Measurements from ENCODE around the gene KLRD1.

KLRD1 gene

DNA sequence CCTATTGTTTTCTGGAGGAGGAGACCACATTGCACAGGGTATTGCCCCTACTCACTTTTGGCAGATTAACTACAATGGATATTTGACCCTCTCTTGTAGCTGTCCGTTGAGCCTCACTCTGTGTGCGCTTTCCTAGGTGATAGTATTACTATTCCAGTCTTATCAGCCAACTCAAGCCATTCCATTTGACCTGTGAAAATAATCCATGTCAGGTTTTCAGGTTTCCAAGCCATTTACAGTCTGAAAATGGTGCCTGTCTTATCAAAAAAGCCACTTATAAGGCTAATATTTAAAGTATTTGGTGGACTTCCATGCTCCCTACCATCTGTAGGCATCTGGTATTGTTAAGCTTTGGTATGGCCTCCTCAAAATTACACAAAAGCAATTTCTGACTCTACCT, 29.6 kb upstream of the KLRD1 start:
- Histone ChIP-seq H3K79me2 (no peaks in the 10 kb centered on the region), H3K27me3 (ENCODE audit: control insufficient read depth, insufficient read depth, low read length) (no peaks in the 10 kb centered on the region), H3K27ac (no peak overlapping the region), H3K9me3 (ENCODE audit: control insufficient read depth, low read length) (no peaks in the 10 kb centered on the region), H3K36me3 (ENCODE audit: control insufficient read depth, insufficient read depth, low read length) (no peaks in the 10 kb centered on the region), H2AFZ (no peak overlapping the region), H3K9ac (no peak overlapping the region), H3K4me2 (ENCODE audit: low read length) (no peak overlapping the region), H3K4me3 (ENCODE audit: low read depth, low read length) (no peak overlapping the region), H3K4me1 (no peaks in the 10 kb centered on the region)
- TF ChIP-seq, protein P1, sequence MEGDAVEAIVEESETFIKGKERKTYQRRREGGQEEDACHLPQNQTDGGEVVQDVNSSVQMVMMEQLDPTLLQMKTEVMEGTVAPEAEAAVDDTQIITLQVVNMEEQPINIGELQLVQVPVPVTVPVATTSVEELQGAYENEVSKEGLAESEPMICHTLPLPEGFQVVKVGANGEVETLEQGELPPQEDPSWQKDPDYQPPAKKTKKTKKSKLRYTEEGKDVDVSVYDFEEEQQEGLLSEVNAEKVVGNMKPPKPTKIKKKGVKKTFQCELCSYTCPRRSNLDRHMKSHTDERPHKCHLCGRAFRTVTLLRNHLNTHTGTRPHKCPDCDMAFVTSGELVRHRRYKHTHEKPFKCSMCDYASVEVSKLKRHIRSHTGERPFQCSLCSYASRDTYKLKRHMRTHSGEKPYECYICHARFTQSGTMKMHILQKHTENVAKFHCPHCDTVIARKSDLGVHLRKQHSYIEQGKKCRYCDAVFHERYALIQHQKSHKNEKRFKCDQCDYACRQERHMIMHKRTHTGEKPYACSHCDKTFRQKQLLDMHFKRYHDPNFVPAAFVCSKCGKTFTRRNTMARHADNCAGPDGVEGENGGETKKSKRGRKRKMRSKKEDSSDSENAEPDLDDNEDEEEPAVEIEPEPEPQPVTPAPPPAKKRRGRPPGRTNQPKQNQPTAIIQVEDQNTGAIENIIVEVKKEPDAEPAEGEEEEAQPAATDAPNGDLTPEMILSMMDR (IDR thresholded peaks at IDR 0.05), result no peak

DNA sequence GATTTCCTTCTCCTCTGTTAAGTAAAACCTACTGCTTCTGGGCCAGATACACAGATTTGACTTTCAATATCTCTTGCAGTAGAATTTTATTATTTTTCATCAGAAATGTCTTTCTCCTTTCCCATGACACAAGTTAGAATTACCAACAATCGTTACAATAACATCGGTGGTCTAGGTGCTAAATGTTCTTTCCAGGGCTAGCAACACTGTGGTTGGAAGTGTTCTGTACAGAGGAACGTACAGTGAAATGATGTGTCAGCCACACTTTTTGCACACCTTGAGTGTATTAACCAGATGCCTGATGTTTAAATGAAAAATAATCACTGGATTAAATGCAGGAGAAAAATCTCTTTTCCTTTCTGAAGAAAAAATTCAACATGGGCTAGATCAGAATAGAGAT, 27.7 kb upstream of the KLRD1 start:
- Histone ChIP-seq H3K27ac (no peak overlapping the region), H3K79me2 (no peaks in the 10 kb centered on the region), H3K4me3 (ENCODE audit: low read depth, low read length) (no peak overlapping the region), H3K27me3 (ENCODE audit: control insufficient read depth, insufficient read depth, low read length) (no peaks in the 10 kb centered on the region), H3K4me1 (no peaks in the 10 kb centered on the region), H3K9ac (no peak overlapping the region), H3K4me2 (ENCODE audit: low read length) (no peak overlapping the region), H2AFZ (no peak overlapping the region), H3K36me3 (ENCODE audit: control insufficient read depth, insufficient read depth, low read length) (no peaks in the 10 kb centered on the region), H3K9me3 (ENCODE audit: control insufficient read depth, low read length) (no peaks in the 10 kb centered on the region)
- TF ChIP-seq, protein P1 (IDR thresholded peaks at IDR 0.05), result no peak

DNA sequence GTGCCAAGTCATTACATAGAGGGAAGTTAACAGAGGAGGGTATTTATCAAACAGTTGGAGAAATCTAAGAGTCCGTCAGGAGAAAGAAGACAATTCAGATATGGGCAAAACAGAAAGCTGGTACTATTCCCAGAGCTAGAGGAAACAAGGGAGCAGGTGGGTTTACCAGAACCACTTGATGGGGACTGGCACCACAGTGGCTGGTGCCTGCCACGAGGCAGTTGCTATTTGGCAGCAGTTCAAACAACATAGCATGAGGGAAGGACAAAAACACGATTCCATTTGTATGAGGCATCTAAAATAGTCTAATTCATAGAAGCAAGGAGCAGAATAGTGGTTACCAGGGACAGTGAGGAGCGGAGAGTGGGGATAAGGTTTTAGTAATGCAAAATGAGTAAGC, 24.6 kb upstream of the KLRD1 start:
- H3K9me3 ChIP-seq (ENCODE audit: control insufficient read depth, low read length), result no peaks in the 10 kb centered on the region
- H3K4me1 ChIP-seq, result no peaks in the 10 kb centered on the region
- no peaks in the 10 kb centered on the region for H3K27me3 ChIP-seq (ENCODE audit: control insufficient read depth, insufficient read depth, low read length)
- no peak overlapping the region for H2AFZ ChIP-seq
- no peak overlapping the region for H3K27ac ChIP-seq
- TF ChIP-seq, protein P1 (IDR thresholded peaks at IDR 0.05), result no peak
- no peak overlapping the region for H3K4me3 ChIP-seq (ENCODE audit: low read depth, low read length)
- H3K4me2 ChIP-seq (ENCODE audit: low read length), result no peak overlapping the region
- no peaks in the 10 kb centered on the region for H3K79me2 ChIP-seq
- no peaks in the 10 kb centered on the region for H3K36me3 ChIP-seq (ENCODE audit: control insufficient read depth, insufficient read depth, low read length)
- H3K9ac ChIP-seq, result no peak overlapping the region

DNA sequence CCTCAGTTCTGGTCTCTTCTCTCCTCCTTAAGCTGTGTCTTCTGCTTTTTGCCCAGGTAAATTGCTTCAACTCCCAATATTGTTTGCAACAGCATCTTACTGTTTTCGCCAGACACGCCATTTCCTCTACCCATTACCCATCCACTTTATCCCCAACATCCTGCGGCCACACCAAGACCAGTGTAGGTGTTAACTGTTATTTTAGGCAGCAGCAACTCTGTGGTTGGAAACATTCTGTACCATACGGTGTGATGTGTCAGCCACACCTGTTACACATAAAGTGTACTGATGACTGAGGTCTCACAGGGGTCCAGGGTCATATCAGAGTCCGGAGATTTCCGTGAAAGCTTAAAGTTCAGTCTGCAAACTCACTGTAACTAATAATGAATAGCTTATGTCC, 21.8 kb upstream of the KLRD1 start:
- H3K36me3 ChIP-seq (ENCODE audit: control insufficient read depth, insufficient read depth, low read length), result no peaks in the 10 kb centered on the region
- H2AFZ ChIP-seq, result no peak overlapping the region
- H3K4me2 ChIP-seq (ENCODE audit: low read length), result no peak overlapping the region
- TF ChIP-seq, protein P1 (IDR thresholded peaks at IDR 0.05), result no peak
- no peaks in the 10 kb centered on the region for H3K9me3 ChIP-seq (ENCODE audit: control insufficient read depth, low read length)
- H3K4me3 ChIP-seq (ENCODE audit: low read depth, low read length), result no peak overlapping the region
- H3K27ac ChIP-seq, result no peak overlapping the region
- H3K79me2 ChIP-seq, result no peaks in the 10 kb centered on the region
- H3K4me1 ChIP-seq, result no peaks in the 10 kb centered on the region
- H3K27me3 ChIP-seq (ENCODE audit: control insufficient read depth, insufficient read depth, low read length), result no peaks in the 10 kb centered on the region
- no peak overlapping the region for H3K9ac ChIP-seq

DNA sequence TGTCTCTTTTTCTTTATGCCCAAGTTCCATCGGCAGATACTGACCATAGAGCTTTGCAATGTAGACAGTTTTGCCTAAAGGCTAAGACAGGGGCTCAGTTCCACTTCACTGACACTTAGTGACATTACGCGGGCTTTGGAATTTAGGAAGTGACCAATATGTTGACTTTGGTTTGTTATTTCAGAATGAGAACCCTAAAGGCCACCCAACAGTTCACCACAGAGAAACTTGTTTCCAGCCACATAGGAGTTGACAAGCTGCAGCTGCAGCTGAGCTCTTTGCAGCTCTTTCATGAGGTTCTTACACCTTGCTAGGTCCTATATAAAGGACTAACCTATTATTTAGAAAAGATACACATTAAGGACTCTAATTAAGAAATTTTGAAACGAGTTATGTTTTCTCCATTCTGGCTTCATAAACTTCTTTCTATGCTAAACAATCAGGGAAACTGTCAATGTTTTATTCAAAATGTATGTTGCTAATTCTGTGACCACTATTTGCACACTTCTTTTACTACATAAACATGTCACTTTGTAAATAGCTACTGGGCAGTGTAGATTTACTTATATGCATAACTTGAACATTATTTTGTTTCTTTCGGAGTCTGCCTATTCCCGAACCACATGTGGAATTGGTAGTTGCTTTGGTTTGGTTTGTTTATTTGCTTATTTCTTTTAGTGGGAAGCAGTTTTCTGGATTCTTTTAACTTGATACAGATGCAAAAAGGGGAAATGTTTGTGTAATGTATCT, 18.5 kb upstream of the KLRD1 start:
- no peaks in the 10 kb centered on the region for H3K27me3 ChIP-seq (ENCODE audit: control insufficient read depth, insufficient read depth, low read length)
- H3K4me2 ChIP-seq (ENCODE audit: low read length), result no peak overlapping the region
- H3K27ac ChIP-seq, result no peak overlapping the region
- H3K4me1 ChIP-seq, result no peaks in the 10 kb centered on the region
- TF ChIP-seq, protein P1 (IDR thresholded peaks at IDR 0.05), result no peak
- no peaks in the 10 kb centered on the region for H3K79me2 ChIP-seq
- no peak overlapping the region for H2AFZ ChIP-seq
- H3K36me3 ChIP-seq (ENCODE audit: control insufficient read depth, insufficient read depth, low read length), result no peaks in the 10 kb centered on the region
- no peaks in the 10 kb centered on the region for H3K9me3 ChIP-seq (ENCODE audit: control insufficient read depth, low read length)
- no peak overlapping the region for H3K4me3 ChIP-seq (ENCODE audit: low read depth, low read length)
- no peak overlapping the region for H3K9ac ChIP-seq

All from parathyroid adenoma (tissue), 2 donors.